ENCODE data around the gene ANXA6.

The ANXA6 gene

GRCh38 chr5:151157426-151158286 is at the start of gene ANXA6:
ANXA6 (minus strand) TSS chr5:151157779; CDS start chr5:151147901, 9,878 bp downstream.
- no peak for TF ChIP-seq CTCF (IDR thresholded peaks at IDR 0.05)
- H3K36me3 Mint-ChIP-seq (ENCODE audit: low read depth): no peaks in the 10 kb centered on the region
- H3K27me3 Mint-ChIP-seq (ENCODE audit: low read depth, poor library complexity): peaks cover 20% of the 10 kb centered on the region
- peak within 1 kb of the TSS; percentile 81 for H3K27ac Mint-ChIP-seq
- H3K4me3 Mint-ChIP-seq: peak within 1 kb of the TSS; percentile 86
- peaks cover 62% of the 10 kb centered on the region for H3K4me1 Mint-ChIP-seq
- DNase-seq: peak; percentile 84
- H3K9me3 Mint-ChIP-seq: no peaks in the 10 kb centered on the region

- Mint-ChIP-seq H3K27ac (no peak overlapping the region), H3K36me3 (ENCODE audit: low read depth) (no peaks in the 10 kb centered on the region), H3K27me3 (ENCODE audit: low read depth, poor library complexity) (peaks cover 21% of the 10 kb centered on the region), H3K4me3 (no peak overlapping the region), H3K9me3 (no peaks in the 10 kb centered on the region), H3K4me1 (peaks cover 4% of the 10 kb centered on the region)
- TF ChIP-seq CTCF (IDR thresholded peaks at IDR 0.05): no peak
- no peak for DNase-seq
Measured at GRCh38 chr5:151205411-151205810, 47.8 kb upstream of the ANXA6 start.

GRCh38 chr5:151204051-151204450 is 46.5 kb upstream of the ANXA6 start:
- H3K27ac Mint-ChIP-seq: no peak overlapping the region
- no peak overlapping the region for H3K4me3 Mint-ChIP-seq
- no peak for DNase-seq
- H3K36me3 Mint-ChIP-seq (ENCODE audit: low read depth): no peaks in the 10 kb centered on the region
- H3K9me3 Mint-ChIP-seq: no peaks in the 10 kb centered on the region
- peaks cover 4% of the 10 kb centered on the region for H3K4me1 Mint-ChIP-seq
- no peak for TF ChIP-seq CTCF (IDR thresholded peaks at IDR 0.05)
- peaks cover 21% of the 10 kb centered on the region for H3K27me3 Mint-ChIP-seq (ENCODE audit: low read depth, poor library complexity)

GRCh38 chr5:151202381-151203139 is 45.0 kb upstream of the ANXA6 start:
- H3K27me3 Mint-ChIP-seq (ENCODE audit: low read depth, poor library complexity): peaks cover 18% of the 10 kb centered on the region

GRCh38 chr5:151200913-151201595 is 43.5 kb upstream of the ANXA6 start:
- H3K27me3 Mint-ChIP-seq (ENCODE audit: low read depth, poor library complexity): peaks cover 21% of the 10 kb centered on the region
- DNase-seq: no peak
- no peak for TF ChIP-seq CTCF (IDR thresholded peaks at IDR 0.05)
- H3K4me3 Mint-ChIP-seq: no peak overlapping the region
- no peaks in the 10 kb centered on the region for H3K36me3 Mint-ChIP-seq (ENCODE audit: low read depth)
- no peaks in the 10 kb centered on the region for H3K9me3 Mint-ChIP-seq
- peaks cover 9% of the 10 kb centered on the region for H3K4me1 Mint-ChIP-seq
- H3K27ac Mint-ChIP-seq: no peak overlapping the region

More at GRCh38 chr5:151202381-151203139, 45.0 kb upstream of the ANXA6 start:
- Mint-ChIP-seq H3K36me3 (ENCODE audit: low read depth) (no peaks in the 10 kb centered on the region), H3K4me3 (no peak overlapping the region), H3K9me3 (no peaks in the 10 kb centered on the region), H3K27ac (no peak overlapping the region), H3K4me1 (peaks cover 4% of the 10 kb centered on the region)
- DNase-seq: no peak
- TF ChIP-seq CTCF (IDR thresholded peaks at IDR 0.05): no peak
